ENCODE measurements around the gene GJA3. TPM values are rescaled to one million over a fixed set of nuclear protein-coding genes. Genes with fewer than 3 reads are reported as not detected.

The GJA3 gene
- total RNA-seq, 1 donor from 2014 or later = not detected

- Mint-ChIP-seq H3K27ac (ENCODE audit: unreplicated experiment) (no peak overlapping the region), H3K36me3 (ENCODE audit: low read depth, unreplicated experiment) (peaks cover 5% of the 10 kb centered on the region), H3K4me3 (ENCODE audit: unreplicated experiment) (no peak overlapping the region), H3K9me3 (ENCODE audit: unreplicated experiment) (no peaks in the 10 kb centered on the region), H3K27me3 (ENCODE audit: unreplicated experiment) (peaks cover 7% of the 10 kb centered on the region), H3K4me1 (ENCODE audit: unreplicated experiment) (peaks cover 18% of the 10 kb centered on the region)
- no peak for TF ChIP-seq CTCF (IDR thresholded peaks at IDR 0.05; ENCODE audit: unreplicated experiment)
- DNase-seq (ENCODE audit: low spot score) = no peak
Measured at GRCh38 chr13:20175907-20176652, 15.2 kb upstream of the GJA3 start.

GRCh38 chr13:20175406-20175794 lies 14.5 kb upstream of the GJA3 start:
- no peak overlapping the region for H3K27ac Mint-ChIP-seq (ENCODE audit: unreplicated experiment)
- TF ChIP-seq CTCF (IDR thresholded peaks at IDR 0.05; ENCODE audit: unreplicated experiment) = no peak
- H3K4me3 Mint-ChIP-seq (ENCODE audit: unreplicated experiment) = no peak overlapping the region
- peaks cover 7% of the 10 kb centered on the region for H3K27me3 Mint-ChIP-seq (ENCODE audit: unreplicated experiment)
- peaks cover 5% of the 10 kb centered on the region for H3K36me3 Mint-ChIP-seq (ENCODE audit: low read depth, unreplicated experiment)
- DNase-seq (ENCODE audit: low spot score) = no peak
- peaks cover 18% of the 10 kb centered on the region for H3K4me1 Mint-ChIP-seq (ENCODE audit: unreplicated experiment)
- H3K9me3 Mint-ChIP-seq (ENCODE audit: unreplicated experiment) = no peaks in the 10 kb centered on the region

GRCh38 chr13:20174656-20175405 lies 14.0 kb upstream of the GJA3 start:
- no peak overlapping the region for H3K4me3 Mint-ChIP-seq (ENCODE audit: unreplicated experiment)
- H3K4me1 Mint-ChIP-seq (ENCODE audit: unreplicated experiment) = peaks cover 18% of the 10 kb centered on the region
- H3K27ac Mint-ChIP-seq (ENCODE audit: unreplicated experiment) = no peak overlapping the region
- peaks cover 5% of the 10 kb centered on the region for H3K36me3 Mint-ChIP-seq (ENCODE audit: low read depth, unreplicated experiment)
- TF ChIP-seq CTCF (IDR thresholded peaks at IDR 0.05; ENCODE audit: unreplicated experiment) = no peak
- no peaks in the 10 kb centered on the region for H3K9me3 Mint-ChIP-seq (ENCODE audit: unreplicated experiment)
- peaks cover 9% of the 10 kb centered on the region for H3K27me3 Mint-ChIP-seq (ENCODE audit: unreplicated experiment)
- DNase-seq (ENCODE audit: low spot score) = no peak

GRCh38 chr13:20173116-20173746 lies 12.4 kb upstream of the GJA3 start:
- DNase-seq (ENCODE audit: low spot score) = no peak
- Mint-ChIP-seq H3K9me3 (ENCODE audit: unreplicated experiment) (no peaks in the 10 kb centered on the region), H3K36me3 (ENCODE audit: low read depth, unreplicated experiment) (peaks cover 4% of the 10 kb centered on the region), H3K27me3 (ENCODE audit: unreplicated experiment) (peaks cover 6% of the 10 kb centered on the region), H3K4me3 (ENCODE audit: unreplicated experiment) (no peak overlapping the region), H3K27ac (ENCODE audit: unreplicated experiment) (no peak overlapping the region), H3K4me1 (ENCODE audit: unreplicated experiment) (peaks cover 18% of the 10 kb centered on the region)
- no peak for TF ChIP-seq CTCF (IDR thresholded peaks at IDR 0.05; ENCODE audit: unreplicated experiment)
